Measurements from ENCODE around the gene ELAVL4. TPM values are rescaled to one million over a fixed set of nuclear protein-coding genes. Genes with fewer than 3 reads are reported as not detected.

ELAVL4 gene
- total RNA-seq, 1 experiment from 2014 or later, result not detected

DNA sequence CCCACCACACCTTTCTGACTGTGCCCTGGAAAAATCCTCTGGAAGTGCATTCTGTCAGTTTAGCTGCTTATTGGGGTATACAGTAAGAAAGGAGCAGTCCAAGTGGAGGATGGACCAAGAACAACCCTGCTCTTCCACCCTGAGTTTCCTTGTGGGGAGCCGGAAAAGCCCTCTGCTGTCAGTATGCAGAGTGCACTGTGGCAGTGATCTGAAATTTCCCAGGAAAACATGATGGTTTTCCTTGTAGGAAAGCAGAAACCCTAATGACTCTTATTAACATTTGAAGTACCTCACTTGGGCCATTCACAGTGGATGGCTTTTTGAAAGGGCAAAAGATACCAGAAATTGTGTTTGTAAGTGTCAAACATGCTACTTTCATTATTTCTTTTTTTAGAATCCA lies 20.5 kb downstream of the ELAVL4 start:
- H3K36me3 Mint-ChIP-seq (ENCODE audit: insufficient read depth, unreplicated experiment), result no peaks in the 10 kb centered on the region
- H3K9me3 Mint-ChIP-seq (ENCODE audit: unreplicated experiment), result no peaks in the 10 kb centered on the region
- H3K27me3 Mint-ChIP-seq (ENCODE audit: insufficient read depth, unreplicated experiment), result peaks cover 11% of the 10 kb centered on the region
- TF ChIP-seq, protein P1, sequence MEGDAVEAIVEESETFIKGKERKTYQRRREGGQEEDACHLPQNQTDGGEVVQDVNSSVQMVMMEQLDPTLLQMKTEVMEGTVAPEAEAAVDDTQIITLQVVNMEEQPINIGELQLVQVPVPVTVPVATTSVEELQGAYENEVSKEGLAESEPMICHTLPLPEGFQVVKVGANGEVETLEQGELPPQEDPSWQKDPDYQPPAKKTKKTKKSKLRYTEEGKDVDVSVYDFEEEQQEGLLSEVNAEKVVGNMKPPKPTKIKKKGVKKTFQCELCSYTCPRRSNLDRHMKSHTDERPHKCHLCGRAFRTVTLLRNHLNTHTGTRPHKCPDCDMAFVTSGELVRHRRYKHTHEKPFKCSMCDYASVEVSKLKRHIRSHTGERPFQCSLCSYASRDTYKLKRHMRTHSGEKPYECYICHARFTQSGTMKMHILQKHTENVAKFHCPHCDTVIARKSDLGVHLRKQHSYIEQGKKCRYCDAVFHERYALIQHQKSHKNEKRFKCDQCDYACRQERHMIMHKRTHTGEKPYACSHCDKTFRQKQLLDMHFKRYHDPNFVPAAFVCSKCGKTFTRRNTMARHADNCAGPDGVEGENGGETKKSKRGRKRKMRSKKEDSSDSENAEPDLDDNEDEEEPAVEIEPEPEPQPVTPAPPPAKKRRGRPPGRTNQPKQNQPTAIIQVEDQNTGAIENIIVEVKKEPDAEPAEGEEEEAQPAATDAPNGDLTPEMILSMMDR (IDR thresholded peaks at IDR 0.05; ENCODE audit: unreplicated experiment), result no peak
- H3K27ac Mint-ChIP-seq (ENCODE audit: low read depth, unreplicated experiment), result no peak overlapping the region
- DNase-seq (ENCODE audit: unreplicated experiment), result no peak
- CTCF ChIA-PET, result no interaction called here
- H3K4me1 Mint-ChIP-seq (ENCODE audit: insufficient read depth, unreplicated experiment), result no peaks in the 10 kb centered on the region
- intact Hi-C loops (cut with micrococcal nuclease), result no loop called here
- POLR2A ChIA-PET, result no interaction called here
- no peak overlapping the region for H3K4me3 Mint-ChIP-seq (ENCODE audit: unreplicated experiment)
- no TSS peak for BruUV-seq (replicated peaks)

DNA sequence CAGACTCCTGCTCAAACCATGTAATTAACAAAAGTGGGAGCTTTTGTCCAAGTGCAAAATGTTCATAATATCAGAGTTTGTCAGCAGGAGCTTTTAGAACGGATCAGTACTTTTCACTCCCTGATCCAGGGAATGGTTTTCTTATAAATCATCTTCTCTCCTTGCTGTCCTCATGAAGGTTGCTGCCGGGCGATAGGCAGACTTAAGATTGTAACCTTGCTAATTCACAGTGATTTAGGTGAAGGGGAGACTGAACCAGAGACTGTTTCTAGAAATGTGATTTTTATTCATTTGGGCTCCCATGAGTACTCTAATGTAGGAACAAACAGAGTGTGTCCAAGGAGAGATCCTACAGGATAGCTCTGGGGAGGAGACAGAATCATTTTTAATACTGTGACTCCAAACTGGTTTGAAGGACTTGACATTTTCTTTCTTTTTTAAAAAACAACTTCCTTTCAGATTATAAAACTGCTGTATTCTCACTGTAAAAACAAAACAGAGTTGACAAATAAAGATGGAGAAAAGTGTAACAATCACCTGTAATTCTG lies 23.7 kb downstream of the ELAVL4 start:
- POLR2A ChIA-PET, result no interaction called here
- Mint-ChIP-seq H3K4me3 (ENCODE audit: unreplicated experiment) (no peak overlapping the region), H3K27me3 (ENCODE audit: insufficient read depth, unreplicated experiment) (peaks cover 42% of the 10 kb centered on the region), H3K27ac (ENCODE audit: low read depth, unreplicated experiment) (no peak overlapping the region), H3K36me3 (ENCODE audit: insufficient read depth, unreplicated experiment) (no peaks in the 10 kb centered on the region), H3K9me3 (ENCODE audit: unreplicated experiment) (no peaks in the 10 kb centered on the region), H3K4me1 (ENCODE audit: insufficient read depth, unreplicated experiment) (no peaks in the 10 kb centered on the region)
- intact Hi-C loops (cut with micrococcal nuclease), result no loop called here
- no peak for DNase-seq (ENCODE audit: unreplicated experiment)
- TF ChIP-seq, protein P1 (IDR thresholded peaks at IDR 0.05; ENCODE audit: unreplicated experiment), result no peak
- no TSS peak for BruUV-seq (replicated peaks)
- CTCF ChIA-PET, result no interaction called here

DNA sequence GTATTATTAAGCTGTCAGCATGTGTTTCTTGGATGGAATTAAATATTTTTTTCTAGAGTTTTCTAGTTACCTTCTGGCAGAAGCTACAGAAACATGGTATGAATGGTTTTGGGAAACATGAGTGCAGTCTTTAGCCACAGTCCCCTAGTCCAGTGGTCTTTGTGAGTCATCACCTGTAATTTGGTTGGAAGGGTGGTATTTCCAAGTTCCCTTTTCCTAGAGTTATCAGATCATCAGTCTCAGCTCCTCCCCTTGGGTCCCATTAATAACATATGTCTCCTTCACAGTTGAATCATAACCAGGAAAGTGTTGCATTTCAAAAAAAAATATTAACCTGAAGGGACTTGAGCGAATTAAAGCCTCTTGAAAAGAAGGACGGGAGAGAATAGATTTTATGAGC lies 27.0 kb downstream of the ELAVL4 start:
- no peak overlapping the region for H3K27ac Mint-ChIP-seq (ENCODE audit: low read depth, unreplicated experiment)
- intact Hi-C loops (cut with micrococcal nuclease), result no loop called here
- no peaks in the 10 kb centered on the region for H3K9me3 Mint-ChIP-seq (ENCODE audit: unreplicated experiment)
- TF ChIP-seq, protein P1 (IDR thresholded peaks at IDR 0.05; ENCODE audit: unreplicated experiment), result no peak
- peaks cover 60% of the 10 kb centered on the region for H3K27me3 Mint-ChIP-seq (ENCODE audit: insufficient read depth, unreplicated experiment)
- ChIA-PET CTCF (no interaction called here), POLR2A (no interaction called here)
- H3K4me1 Mint-ChIP-seq (ENCODE audit: insufficient read depth, unreplicated experiment), result no peaks in the 10 kb centered on the region
- H3K4me3 Mint-ChIP-seq (ENCODE audit: unreplicated experiment), result no peak overlapping the region
- no peak for DNase-seq (ENCODE audit: unreplicated experiment)
- no peaks in the 10 kb centered on the region for H3K36me3 Mint-ChIP-seq (ENCODE audit: insufficient read depth, unreplicated experiment)
- no TSS peak for BruUV-seq (replicated peaks)

DNA sequence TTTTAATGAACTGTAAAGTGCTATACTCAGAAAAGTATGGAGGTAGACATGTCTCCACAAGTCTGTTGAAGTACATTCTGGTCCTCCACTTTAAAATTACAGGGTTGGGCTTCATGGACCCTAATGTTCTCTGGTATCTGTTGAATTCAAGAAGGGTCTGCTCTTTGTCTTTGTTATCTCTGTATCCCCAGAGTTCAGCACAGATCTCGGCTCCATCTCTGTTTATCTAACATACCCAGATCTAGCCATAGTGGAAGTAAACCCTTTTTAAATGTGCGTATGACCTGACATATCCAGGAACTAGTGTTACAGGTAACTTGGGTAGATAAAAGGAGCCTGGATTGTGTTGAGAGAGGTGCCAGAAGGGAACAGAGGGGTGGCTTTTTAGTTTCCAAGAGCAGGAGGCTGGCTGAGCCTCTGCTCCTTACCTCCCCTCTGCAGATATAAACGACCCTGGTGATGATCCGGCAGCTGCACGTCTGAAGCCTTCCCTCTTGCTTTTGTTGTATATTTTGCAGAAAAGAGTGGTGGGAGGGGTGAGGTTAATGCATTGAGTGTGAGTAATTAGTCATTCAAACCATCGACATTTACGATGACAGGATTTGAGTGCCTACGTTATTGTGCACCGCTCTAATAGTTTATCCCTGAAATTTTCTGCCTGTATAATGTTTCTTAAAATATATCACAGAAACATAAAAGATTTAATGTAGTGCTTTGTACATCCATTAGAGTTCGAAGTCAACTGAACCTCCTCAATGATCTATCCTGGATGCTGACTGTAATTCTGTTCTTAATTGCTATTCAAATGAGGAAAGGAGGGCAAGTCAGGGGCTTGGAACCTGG lies 30.8 kb downstream of the ELAVL4 start:
- Mint-ChIP-seq H3K4me3 (ENCODE audit: unreplicated experiment) (no peak overlapping the region), H3K27me3 (ENCODE audit: insufficient read depth, unreplicated experiment) (peaks cover 46% of the 10 kb centered on the region), H3K36me3 (ENCODE audit: insufficient read depth, unreplicated experiment) (no peaks in the 10 kb centered on the region), H3K9me3 (ENCODE audit: unreplicated experiment) (no peaks in the 10 kb centered on the region), H3K4me1 (ENCODE audit: insufficient read depth, unreplicated experiment) (no peaks in the 10 kb centered on the region), H3K27ac (ENCODE audit: low read depth, unreplicated experiment) (no peak overlapping the region)
- DNase-seq (ENCODE audit: unreplicated experiment), result no peak
- CTCF ChIA-PET, result no interaction called here
- POLR2A ChIA-PET, result no interaction called here
- BruUV-seq (replicated peaks), result no TSS peak
- intact Hi-C loops (cut with micrococcal nuclease), result no loop called here
- TF ChIP-seq, protein P1 (IDR thresholded peaks at IDR 0.05; ENCODE audit: unreplicated experiment), result no peak
